HG03103 (cell line): ENCODE measurements around the gene PSMA7.
"Not testable (repeated sequence)": the region's sequence is repeated elsewhere in the genome, so short reads cannot be mapped to it uniquely, and the experiment has no call there.

Experiments used
- ATAC-seq: cut with Tn5 transposase; IDR thresholded peaks from one replicate; pipeline ENCODE4 v1.9.1; 2021; ENCODE audit warnings: low read depth; ENCODE audit not compliant: unreplicated experiment

The PSMA7 gene

DNA sequence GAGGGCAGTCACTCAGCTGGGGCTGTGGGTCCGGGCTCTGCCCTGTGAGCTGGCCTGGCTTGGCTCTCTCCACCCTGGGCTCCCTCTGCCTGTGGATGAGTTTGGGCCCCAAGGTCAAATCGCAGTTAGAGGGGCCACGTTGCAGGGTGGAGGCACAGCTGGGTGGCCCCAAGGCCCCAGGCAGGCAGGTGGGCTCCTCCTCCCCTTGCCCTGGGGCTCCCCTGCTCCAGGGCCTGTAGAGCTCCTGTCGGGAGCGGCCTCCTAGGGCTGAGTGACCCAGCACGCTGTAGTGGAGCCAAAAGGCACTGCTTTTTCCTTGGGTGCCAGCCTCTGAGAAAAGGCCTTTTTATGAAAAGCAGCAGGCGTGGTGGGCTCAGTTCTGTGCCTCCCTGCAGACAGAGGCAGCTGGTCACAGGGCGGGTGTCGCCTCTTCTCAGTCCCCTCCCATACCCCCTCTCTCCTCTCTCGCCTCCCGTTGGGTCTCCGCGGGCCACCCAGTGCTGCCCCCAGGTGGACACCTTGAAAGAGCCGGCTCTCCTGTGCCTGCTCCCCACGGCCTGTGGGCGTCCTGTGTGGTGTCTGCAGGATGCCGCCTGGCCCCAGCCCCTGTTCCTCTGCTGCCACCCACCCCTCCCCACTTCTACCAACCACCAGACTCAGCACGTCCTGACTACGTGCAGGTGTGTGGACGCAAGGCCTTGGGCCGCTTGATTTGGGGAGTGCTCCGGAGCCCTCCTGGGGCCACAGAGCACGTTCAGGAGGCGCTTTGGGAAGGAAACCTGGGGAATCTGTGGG lies 13.6 kb upstream of the PSMA7 start:
- ATAC-seq = no peak

- no peak for ATAC-seq
Measured at GRCh38 chr20:62156254-62156556, 13.0 kb upstream of the PSMA7 start.

DNA sequence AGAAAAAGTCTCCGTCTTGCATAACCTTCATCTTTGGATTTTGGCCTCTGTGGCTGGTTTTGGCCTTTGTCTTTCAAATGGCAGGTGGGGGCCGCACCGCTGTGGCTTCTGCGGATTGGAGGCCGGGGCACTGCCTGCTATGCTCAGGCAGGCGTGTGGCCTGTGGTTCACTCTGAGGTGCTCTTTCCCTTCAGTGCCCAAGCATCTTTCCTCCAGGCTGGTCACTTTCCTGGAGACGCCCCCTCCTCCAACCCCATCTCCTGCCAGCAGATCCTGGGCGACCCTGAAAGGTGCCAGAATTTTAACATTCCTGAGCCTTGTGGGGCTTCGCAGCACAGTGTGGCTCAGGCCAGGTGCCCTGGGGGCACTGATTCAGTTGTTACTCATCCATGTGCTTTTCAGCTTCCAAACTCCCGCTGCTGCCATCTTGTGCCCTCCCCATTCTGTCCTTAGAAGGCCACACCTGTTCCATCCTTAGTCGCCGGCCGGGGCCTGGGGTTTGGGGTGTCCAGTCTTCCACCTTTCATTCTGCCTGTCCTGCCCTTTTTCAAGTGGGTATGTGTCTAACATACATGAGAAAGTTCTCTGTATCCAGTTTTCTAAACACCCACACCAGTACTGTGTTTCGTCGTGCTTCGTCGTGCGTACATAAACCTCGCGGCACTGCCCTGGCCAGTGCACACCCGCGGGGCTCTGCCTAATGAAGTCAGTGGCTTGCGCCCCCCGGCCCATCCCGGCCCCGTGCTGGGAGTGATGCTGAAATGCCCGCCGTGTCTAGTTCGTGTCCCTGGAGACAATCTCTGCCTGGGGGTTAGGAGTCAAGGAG lies 12.4 kb upstream of the PSMA7 start:
- no peak for ATAC-seq

DNA sequence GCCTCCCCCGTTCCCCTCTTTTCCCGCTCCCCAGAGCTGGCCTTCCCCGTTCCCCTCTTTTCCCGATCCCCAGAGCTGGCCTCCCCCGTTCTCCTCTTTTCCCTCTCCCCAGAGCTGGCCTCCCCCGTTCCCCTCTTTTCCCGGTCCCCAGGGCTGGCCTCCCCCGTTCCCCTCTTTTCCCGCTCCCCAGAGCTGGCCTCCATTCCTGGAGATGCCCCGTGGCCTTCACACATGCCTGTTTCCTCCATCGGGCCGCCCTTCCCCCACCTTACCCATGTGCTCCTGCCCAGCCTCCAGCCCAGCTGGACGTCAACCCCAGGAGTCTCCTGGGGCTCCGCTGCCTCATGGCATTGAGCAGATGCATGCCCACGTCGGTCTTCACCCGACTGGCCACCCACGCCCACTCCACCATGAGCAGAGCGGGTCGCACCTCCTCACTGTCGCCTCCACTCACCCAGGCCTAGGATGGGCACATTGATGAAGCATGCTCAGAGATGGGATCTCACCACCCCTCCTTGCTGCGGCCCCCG lies 8.7 kb upstream of the PSMA7 start:
- ATAC-seq = no peak

GRCh38 chr20:62151225-62151624 lies 8.0 kb upstream of the PSMA7 start:
- ATAC-seq = no peak

- no peak for ATAC-seq
Measured at GRCh38 chr20:62150310-62150575, 7.0 kb upstream of the PSMA7 start.

- ATAC-seq = no peak
Measured at GRCh38 chr20:62149532-62150309, 6.5 kb upstream of the PSMA7 start.

DNA sequence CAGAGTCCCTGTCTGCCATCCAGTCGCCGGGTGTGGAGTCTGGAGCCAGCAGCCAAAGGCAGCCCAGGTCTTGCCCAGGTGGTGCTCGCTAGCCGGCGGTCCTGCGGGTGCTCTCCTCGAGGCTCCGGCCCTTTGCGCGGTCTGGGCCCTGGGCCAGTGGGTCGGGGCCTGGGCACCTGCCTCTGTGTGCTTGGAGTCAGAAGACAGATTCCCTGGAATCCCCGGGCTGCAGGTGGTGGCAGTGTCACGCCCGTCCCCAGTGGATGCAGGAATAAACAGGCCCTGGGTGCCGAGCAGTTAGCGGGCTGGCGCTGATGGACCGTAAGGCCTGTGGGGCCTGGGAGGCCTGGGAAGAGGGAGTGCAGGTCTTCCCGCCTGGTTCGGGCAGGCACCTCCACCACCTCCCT lies 5.7 kb upstream of the PSMA7 start:
- no peak for ATAC-seq

DNA sequence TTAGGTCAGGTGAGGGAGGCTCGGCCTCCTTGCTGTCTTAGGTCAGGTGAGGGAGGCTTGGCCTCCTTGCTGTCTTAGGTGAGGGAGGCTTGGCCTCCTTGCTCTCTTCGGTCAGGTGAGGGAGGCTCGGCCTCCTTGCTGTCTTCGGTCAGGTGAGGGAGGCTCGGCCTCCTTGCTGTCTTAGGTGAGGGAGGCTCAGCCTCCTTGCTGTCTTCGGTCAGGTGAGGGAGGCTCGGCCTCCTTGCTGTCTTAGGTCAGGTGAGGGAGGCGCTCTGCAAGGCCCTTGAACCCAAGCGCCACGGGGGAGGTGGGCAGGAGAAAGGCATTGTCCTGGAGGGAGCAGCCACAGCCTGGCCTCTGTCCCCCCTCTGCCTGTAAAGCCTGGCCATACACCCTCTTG lies 5.2 kb upstream of the PSMA7 start:
- not testable (repeated sequence) for ATAC-seq

DNA sequence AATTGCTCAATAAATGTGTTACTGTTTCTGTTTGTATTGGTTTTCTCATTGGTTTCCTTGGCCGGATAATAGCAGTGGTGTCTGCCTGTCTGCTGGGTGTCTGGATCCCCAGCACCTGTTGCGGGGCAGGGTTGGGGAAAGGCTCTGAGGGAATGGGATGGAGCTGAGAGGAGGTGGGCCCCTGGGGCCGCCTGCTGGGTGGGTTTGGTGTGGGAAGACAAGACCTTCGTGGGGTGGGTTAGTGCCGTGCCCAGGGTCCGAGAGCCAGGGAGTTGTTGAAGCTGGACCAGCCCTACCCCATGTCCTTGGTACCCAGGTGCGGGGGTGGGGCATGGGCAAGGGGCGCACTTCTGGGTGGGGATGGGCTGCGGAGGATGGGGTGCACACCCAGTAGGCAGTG lies 4.3 kb upstream of the PSMA7 start:
- ATAC-seq = no peak

DNA sequence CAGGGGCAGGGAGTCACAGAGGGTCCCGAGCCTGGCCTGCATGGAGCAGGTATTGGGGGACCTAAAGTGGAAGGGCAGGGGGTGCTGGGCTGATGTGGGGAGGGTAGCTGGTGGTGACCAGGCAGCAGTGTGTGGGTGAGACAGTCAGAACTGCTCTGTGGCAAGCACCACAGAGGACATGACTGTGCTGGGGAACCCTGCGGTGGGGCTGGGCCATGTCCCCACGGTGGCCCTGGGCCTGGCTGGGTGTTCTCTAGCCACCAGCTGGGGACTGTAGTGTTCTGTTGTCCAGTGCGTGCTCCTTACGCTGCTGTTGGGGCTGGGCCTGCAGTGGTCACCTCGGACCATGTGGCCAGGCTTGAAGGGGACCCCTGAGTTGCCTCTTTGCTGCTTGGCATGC lies 3.9 kb upstream of the PSMA7 start:
- ATAC-seq = no peak

DNA sequence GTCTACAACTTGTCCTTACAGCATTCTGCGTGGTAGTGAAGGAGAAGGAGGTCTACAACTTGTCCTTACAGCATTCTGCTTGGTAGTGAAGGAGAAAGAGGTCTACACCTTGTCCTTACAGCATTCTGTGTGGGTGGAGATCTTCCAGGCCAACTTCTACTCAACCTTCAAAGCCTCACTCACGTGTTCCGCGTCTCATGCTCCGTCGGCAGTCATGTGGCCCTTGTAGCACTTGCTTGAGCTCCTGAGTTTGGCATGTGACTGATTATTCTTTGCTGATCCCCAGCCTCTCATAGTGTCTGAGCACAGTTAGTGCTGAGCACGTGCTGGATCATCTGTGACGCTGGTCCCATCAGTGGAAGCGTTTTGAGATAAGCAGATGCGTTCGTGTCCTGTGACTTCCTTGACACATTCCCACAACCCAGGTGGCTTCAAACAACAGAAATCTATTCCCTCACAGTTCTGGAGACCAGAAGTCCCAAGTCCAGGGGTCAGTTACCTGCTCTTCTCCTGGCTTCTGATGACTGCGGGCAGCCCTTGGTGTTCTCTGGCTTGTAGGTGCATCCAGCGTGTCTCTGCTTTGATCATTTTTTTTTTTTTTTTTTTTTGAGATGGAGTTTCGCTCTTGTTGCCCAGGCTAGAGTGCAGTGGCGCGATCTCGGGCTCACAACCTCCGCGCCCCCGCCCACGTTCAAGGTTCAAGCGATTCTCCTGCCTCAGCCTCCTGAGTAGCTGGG lies 3.0 kb upstream of the PSMA7 start:
- no peak for ATAC-seq

DNA sequence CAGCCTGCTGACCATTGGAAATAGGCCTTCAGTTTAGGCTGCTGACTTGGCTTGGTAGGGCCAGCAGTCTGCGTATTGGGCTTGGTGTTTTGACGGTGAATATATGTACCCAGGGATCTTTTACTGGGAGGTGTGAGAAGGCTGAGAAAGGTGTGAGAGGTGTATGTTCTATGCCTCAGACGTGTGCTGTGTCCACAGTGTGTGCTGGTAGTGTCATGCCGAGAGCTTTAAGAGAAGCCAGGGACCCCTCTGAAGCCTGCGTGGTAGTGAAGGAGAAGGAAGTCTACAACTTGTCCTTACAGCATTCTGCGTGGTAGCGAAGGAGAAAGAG lies 2.5 kb upstream of the PSMA7 start:
- ATAC-seq = no peak

DNA sequence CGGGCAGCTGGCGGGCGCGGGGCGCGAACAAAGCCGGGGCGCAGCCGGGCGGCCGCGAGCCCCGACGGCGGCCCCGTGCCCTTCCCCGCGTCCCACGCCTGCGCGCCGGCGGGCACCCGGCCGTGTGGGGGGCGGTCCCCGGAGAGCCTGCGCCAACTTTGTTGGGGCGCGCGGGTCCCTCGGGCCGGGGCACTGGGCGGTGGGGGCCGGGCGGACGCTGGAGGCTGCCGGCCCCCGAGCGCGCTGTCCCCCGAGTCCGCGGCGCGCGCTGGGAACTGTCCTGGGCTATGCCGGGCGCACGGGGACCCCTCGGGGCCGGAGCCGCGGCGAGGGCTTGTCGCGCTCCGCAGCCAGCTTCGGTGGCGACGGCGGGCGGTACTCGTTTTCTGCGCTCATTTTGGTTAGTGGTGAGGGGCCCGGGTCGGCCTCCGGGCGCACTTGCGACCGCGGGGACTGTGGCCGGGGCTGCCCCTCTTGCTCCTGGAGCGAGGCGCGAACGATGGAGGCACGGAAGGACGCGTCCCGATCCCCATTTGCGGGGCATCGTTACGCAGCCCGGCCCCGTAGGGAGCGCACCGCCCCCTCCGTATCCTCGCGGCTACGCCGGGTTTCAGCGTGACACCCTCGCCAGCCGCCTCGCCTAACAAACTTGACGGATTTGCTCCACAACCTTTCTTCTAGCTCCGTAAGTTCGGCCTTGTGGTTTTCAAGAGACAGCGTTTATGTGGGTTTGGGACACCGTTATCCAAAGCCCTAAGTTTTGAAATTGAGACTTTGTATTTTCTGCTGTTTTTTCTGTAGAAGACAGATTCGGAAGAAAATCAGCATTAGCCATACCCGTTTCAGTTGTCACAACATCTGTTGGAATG lies 997 bp upstream of the PSMA7 start:
- ATAC-seq = peak; percentile 31

GRCh38 chr20:62142252-62143080 lies 728 bp downstream of the PSMA7 start:
- ATAC-seq = peak; percentile 13

GRCh38 chr20:62141397-62142251 lies 1.6 kb downstream of the PSMA7 start:
- no peak for ATAC-seq

- no peak for ATAC-seq
Measured at GRCh38 chr20:62141043-62141396, 2.2 kb downstream of the PSMA7 start.

- no peak for ATAC-seq
Measured at GRCh38 chr20:62139636-62140035, 3.6 kb downstream of the PSMA7 start.
